Stimulated activated CD4-positive, alpha-beta T cell treated with anti-CD3 and anti-CD28 coated beads, Interleukin-12 subunit alpha, Interleukin-12 subunit beta, amount 100 ng/mL, for 4 hours (primary cell): ENCODE data around the gene SLAMF7.
A peak's percentile ranks its signal among the peaks of the same experiment; 100 is the strongest.
"Not testable (repeated sequence)": the region's sequence is repeated elsewhere in the genome, so short reads cannot be mapped to it uniquely, and the experiment has no call there.

Experiments used
- DNase-seq: peaks from one replicate; pipeline ENCODE4 v3.0.0-alpha.2; 2020

SLAMF7 gene

GRCh38 chr1:160778976-160779375, 39.9 kb downstream of the SLAMF7 start:
- no peak for DNase-seq

- peak; percentile 43 for DNase-seq
These were observed 40.8 kb downstream of the SLAMF7 start for GRCh38 chr1:160779626-160780397.

GRCh38 chr1:160780398-160780755, 41.3 kb downstream of the SLAMF7 start:
- DNase-seq: no peak

GRCh38 chr1:160781186-160781766, 42.2 kb downstream of the SLAMF7 start:
- no peak for DNase-seq

GRCh38 chr1:160781914-160782689, 43.1 kb downstream of the SLAMF7 start:
- DNase-seq: no peak

- DNase-seq: not testable (repeated sequence)
These were observed 44.1 kb downstream of the SLAMF7 start for GRCh38 chr1:160782988-160783765.

- DNase-seq: no peak
These were observed 50.1 kb downstream of the SLAMF7 start for GRCh38 chr1:160789051-160789701.

- DNase-seq: no peak
These were observed 50.9 kb downstream of the SLAMF7 start for GRCh38 chr1:160789702-160790611.

- DNase-seq: no peak
These were observed 55.3 kb downstream of the SLAMF7 start for GRCh38 chr1:160794376-160794775.

- DNase-seq: peak; percentile 51
These were observed 56.9 kb downstream of the SLAMF7 start, which contains the start of gene LY9 for GRCh38 chr1:160795951-160796383. Gene LY9 (plus strand): TSS chr1:160796174. CDS start chr1:160796188, 14 bp downstream.

- no peak for DNase-seq
These were observed 58.2 kb downstream of the SLAMF7 start for GRCh38 chr1:160797271-160797709.

GRCh38 chr1:160797861-160798273, 58.8 kb downstream of the SLAMF7 start:
- DNase-seq: peak; percentile 36

GRCh38 chr1:160798439-160798838, 59.4 kb downstream of the SLAMF7 start:
- DNase-seq: no peak

- DNase-seq: no peak
These were observed 60.6 kb downstream of the SLAMF7 start for GRCh38 chr1:160799641-160800040.

- no peak for DNase-seq
These were observed 61.1 kb downstream of the SLAMF7 start for GRCh38 chr1:160800142-160800541.

GRCh38 chr1:160800645-160801408, 61.8 kb downstream of the SLAMF7 start:
- no peak for DNase-seq

GRCh38 chr1:160801836-160802580, 63.0 kb downstream of the SLAMF7 start:
- no peak for DNase-seq
